ENCODE results near the gene PIH1D1. TPM values are rescaled to one million over a fixed set of nuclear protein-coding genes. Genes with fewer than 3 reads are reported as not detected.

PIH1D1 gene
- total and polyA plus RNA-seq, 4 donors: 41.4 to 59.4 (median 47.2) TPM

DNA sequence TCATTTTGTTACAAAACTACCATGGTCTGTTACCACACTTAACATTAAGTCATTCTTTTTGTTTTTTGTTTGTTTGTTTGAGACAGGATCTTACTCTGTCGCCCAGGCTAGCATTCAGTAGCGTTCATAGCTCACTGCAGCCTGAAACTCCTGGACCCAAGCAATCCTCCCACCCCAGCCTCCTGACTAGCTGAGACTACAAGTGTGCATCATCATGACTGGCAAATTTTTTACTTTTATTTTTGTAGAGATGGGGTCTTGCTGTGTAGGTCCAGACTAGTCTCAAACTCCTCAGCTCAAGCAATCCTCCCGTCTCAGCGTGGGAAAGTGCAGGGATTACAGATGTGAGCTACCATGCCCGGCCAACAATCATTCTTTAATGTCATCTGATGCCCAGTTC lies 4.7 kb upstream of the PIH1D1 start (continued):
- TF ChIP-seq RXRA (IDR thresholded peaks at IDR 0.05) (no peak), JUND (IDR thresholded peaks at IDR 0.05) (no peak), FOXA2 (IDR thresholded peaks at IDR 0.05) (no peak), HNF4G (IDR thresholded peaks at IDR 0.05) (no peak)

GRCh38 chr19:49455773-49456172 lies 4.2 kb upstream of the PIH1D1 start:
- H3K4me1 ChIP-seq (ENCODE audit: control insufficient read depth in 4 of 4, insufficient read depth in 4 of 4, low read length in 3 of 4): peaks cover 0 to 16% (median 3%) of the 10 kb centered on the region in 4 donors
- H3K27me3 ChIP-seq (ENCODE audit: control insufficient read depth in 4 of 4, insufficient read depth in 4 of 4, low read length in 3 of 4): no peaks in the 10 kb centered on the region
- no peak overlapping the region for H3K4me3 ChIP-seq (ENCODE audit: low read depth in 1 of 3, low read length in 3 of 3)
- no peaks in the 10 kb centered on the region for H3K9me3 ChIP-seq (ENCODE audit: control insufficient read depth in 4 of 4, low read length in 3 of 4)
- no peak for DNase-seq (ENCODE audit: low spot score)
- no peak overlapping the region for H3K9ac ChIP-seq (ENCODE audit: low read depth in 1 of 2, low read length in 2 of 2)
- no peak overlapping the region for H3K27ac ChIP-seq (ENCODE audit: low read depth in 1 of 2, low read length in 2 of 2)
- 77% methylated on average over 5 of the region's 5 CpGs for WGBS
- TF ChIP-seq EGR1 (IDR thresholded peaks at IDR 0.05; ENCODE audit: low read depth in 2 of 2) (no peak), YY1 (IDR thresholded peaks at IDR 0.05) (no peak), FOXA2 (IDR thresholded peaks at IDR 0.05) (no peak), RXRA (IDR thresholded peaks at IDR 0.05) (no peak)
- TF ChIP-seq, protein P1, sequence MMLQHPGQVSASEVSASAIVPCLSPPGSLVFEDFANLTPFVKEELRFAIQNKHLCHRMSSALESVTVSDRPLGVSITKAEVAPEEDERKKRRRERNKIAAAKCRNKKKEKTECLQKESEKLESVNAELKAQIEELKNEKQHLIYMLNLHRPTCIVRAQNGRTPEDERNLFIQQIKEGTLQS (IDR thresholded peaks at IDR 0.05): no peak
- TF ChIP-seq, protein P2, sequence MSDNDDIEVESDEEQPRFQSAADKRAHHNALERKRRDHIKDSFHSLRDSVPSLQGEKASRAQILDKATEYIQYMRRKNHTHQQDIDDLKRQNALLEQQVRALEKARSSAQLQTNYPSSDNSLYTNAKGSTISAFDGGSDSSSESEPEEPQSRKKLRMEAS (IDR thresholded peaks at IDR 0.05): no peak
- peaks cover 0 to 3% (median 1%) of the 10 kb centered on the region in 4 donors for H3K36me3 ChIP-seq (ENCODE audit: control insufficient read depth in 4 of 4, insufficient read depth in 3 of 4, low read depth in 1 of 4, low read length in 3 of 4)

GRCh38 chr19:49453757-49454240 lies 2.2 kb upstream of the PIH1D1 start:
- Histone ChIP-seq H3K36me3 (ENCODE audit: control insufficient read depth in 4 of 4, insufficient read depth in 3 of 4, low read depth in 1 of 4, low read length in 3 of 4) (peaks cover 0 to 5% (median 2%) of the 10 kb centered on the region in 4 donors), H3K27me3 (ENCODE audit: control insufficient read depth in 4 of 4, insufficient read depth in 4 of 4, low read length in 3 of 4) (no peaks in the 10 kb centered on the region), H3K4me3 (ENCODE audit: low read depth in 1 of 3, low read length in 3 of 3) (peak overlapping the region; percentile 53 to 78 (median 75)), H3K27ac (ENCODE audit: low read depth in 1 of 2, low read length in 2 of 2) (peak overlapping the region; percentile 90 to 95), H3K9me3 (ENCODE audit: control insufficient read depth in 4 of 4, low read length in 3 of 4) (no peaks in the 10 kb centered on the region), H3K4me1 (ENCODE audit: control insufficient read depth in 4 of 4, insufficient read depth in 4 of 4, low read length in 3 of 4) (peaks cover 0 to 22% (median 10%) of the 10 kb centered on the region in 4 donors), H3K9ac (ENCODE audit: low read depth in 1 of 2, low read length in 2 of 2) (peak overlapping the region; percentile 24 to 80)
- no peak for TF ChIP-seq FOXA1 (IDR thresholded peaks at IDR 0.05)
- no peak for DNase-seq (ENCODE audit: low spot score)
- 52% methylated on average over 10 of the region's 10 CpGs for WGBS

DNA sequence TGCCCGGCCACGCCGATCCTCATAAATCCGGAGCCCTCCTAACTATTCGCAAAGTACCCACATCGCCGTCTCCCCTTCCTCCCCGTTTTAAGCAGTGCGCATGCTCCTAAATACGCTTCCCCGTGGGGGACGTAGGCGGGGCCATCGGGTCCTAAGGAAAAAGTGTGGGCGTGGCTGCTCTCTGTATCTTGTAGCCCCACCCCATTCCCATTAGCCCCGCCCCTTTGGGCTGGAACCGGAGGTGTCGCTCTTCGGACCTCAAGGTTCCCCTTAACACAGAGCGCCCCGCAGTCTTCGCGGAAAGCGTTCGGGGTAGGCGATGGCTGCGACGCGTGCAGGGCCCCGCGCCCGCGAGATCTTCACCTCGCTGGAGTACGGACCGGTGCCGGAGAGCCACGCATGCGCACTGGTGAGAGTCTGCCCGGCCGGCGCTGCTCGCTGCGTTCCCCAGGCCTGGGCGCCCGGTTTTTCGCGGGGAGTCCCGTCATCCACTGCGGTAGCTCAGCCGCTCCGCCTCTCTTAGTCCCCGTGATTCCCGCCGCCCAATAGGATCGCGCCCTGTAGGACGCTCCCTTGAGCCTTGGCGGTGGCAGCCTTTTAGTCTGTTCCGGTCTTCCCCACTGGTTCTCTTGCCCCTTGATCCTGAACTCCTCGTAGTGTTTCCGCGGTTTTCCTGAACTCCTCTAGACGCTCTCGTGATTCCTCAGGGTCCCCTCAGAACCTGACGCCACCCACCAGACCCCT lies 1.6 kb upstream of the PIH1D1 start, which contains the start of gene ALDH16A1:
TSS of gene ALDH16A1 (plus strand) at position 213 of the 744 bp plus-strand sequence. CDS start at position 320, 107 bp downstream.
- H3K9ac ChIP-seq (ENCODE audit: low read depth in 1 of 2, low read length in 2 of 2): peak within 1 kb of the TSS; percentile 67 to 80
- TF ChIP-seq, protein P3, sequence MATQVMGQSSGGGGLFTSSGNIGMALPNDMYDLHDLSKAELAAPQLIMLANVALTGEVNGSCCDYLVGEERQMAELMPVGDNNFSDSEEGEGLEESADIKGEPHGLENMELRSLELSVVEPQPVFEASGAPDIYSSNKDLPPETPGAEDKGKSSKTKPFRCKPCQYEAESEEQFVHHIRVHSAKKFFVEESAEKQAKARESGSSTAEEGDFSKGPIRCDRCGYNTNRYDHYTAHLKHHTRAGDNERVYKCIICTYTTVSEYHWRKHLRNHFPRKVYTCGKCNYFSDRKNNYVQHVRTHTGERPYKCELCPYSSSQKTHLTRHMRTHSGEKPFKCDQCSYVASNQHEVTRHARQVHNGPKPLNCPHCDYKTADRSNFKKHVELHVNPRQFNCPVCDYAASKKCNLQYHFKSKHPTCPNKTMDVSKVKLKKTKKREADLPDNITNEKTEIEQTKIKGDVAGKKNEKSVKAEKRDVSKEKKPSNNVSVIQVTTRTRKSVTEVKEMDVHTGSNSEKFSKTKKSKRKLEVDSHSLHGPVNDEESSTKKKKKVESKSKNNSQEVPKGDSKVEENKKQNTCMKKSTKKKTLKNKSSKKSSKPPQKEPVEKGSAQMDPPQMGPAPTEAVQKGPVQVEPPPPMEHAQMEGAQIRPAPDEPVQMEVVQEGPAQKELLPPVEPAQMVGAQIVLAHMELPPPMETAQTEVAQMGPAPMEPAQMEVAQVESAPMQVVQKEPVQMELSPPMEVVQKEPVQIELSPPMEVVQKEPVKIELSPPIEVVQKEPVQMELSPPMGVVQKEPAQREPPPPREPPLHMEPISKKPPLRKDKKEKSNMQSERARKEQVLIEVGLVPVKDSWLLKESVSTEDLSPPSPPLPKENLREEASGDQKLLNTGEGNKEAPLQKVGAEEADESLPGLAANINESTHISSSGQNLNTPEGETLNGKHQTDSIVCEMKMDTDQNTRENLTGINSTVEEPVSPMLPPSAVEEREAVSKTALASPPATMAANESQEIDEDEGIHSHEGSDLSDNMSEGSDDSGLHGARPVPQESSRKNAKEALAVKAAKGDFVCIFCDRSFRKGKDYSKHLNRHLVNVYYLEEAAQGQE (IDR thresholded peaks at IDR 0.05): peak; percentile 84
- no peak for TF ChIP-seq RAD21 (IDR thresholded peaks at IDR 0.05)
- peak in 1 of 2 donors; percentile 33 for TF ChIP-seq EGR1 (IDR thresholded peaks at IDR 0.05; ENCODE audit: low read depth in 2 of 2)
- TF ChIP-seq, protein P2 (IDR thresholded peaks at IDR 0.05): peak; percentile 18
- TF ChIP-seq JUND (IDR thresholded peaks at IDR 0.05): no peak
- TF ChIP-seq, protein P4, sequence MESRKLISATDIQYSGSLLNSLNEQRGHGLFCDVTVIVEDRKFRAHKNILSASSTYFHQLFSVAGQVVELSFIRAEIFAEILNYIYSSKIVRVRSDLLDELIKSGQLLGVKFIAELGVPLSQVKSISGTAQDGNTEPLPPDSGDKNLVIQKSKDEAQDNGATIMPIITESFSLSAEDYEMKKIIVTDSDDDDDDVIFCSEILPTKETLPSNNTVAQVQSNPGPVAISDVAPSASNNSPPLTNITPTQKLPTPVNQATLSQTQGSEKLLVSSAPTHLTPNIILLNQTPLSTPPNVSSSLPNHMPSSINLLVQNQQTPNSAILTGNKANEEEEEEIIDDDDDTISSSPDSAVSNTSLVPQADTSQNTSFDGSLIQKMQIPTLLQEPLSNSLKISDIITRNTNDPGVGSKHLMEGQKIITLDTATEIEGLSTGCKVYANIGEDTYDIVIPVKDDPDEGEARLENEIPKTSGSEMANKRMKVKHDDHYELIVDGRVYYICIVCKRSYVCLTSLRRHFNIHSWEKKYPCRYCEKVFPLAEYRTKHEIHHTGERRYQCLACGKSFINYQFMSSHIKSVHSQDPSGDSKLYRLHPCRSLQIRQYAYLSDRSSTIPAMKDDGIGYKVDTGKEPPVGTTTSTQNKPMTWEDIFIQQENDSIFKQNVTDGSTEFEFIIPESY (IDR thresholded peaks at IDR 0.05): peak; percentile 90
- TF ChIP-seq TAF1 (conservative IDR thresholded peaks at IDR 0.05): peak; percentile 88
- no peak for TF ChIP-seq HNF4G (IDR thresholded peaks at IDR 0.05)
- TF ChIP-seq, protein P1 (IDR thresholded peaks at IDR 0.05): no peak
- TF ChIP-seq NR2F2 (IDR thresholded peaks at IDR 0.05): peak; percentile 31
- TF ChIP-seq GABPA (IDR thresholded peaks at IDR 0.05 in 1 of 2, conservative IDR thresholded peaks at IDR 0.05 in 1 of 2): peak; percentile 35 to 81
- peak; percentile 68 for TF ChIP-seq SP1 (IDR thresholded peaks at IDR 0.05)
- no peak for TF ChIP-seq FOXA2 (IDR thresholded peaks at IDR 0.05)
- peak; percentile 74 for TF ChIP-seq YY1 (IDR thresholded peaks at IDR 0.05)
- peak in 1 of 2 donors; percentile 26 for TF ChIP-seq HNF4A (conservative IDR thresholded peaks at IDR 0.05)
- peak; percentile 99 for DNase-seq (ENCODE audit: low spot score)
- WGBS: under 1% methylated on average over 66 of the region's 66 CpGs
- H3K27me3 ChIP-seq (ENCODE audit: control insufficient read depth in 4 of 4, insufficient read depth in 4 of 4, low read length in 3 of 4): no peaks in the 10 kb centered on the region
- H3K27ac ChIP-seq (ENCODE audit: low read depth in 1 of 2, low read length in 2 of 2): peak within 1 kb of the TSS; percentile 90 to 95
- peaks cover 0 to 22% (median 10%) of the 10 kb centered on the region in 4 donors for H3K4me1 ChIP-seq (ENCODE audit: control insufficient read depth in 4 of 4, insufficient read depth in 4 of 4, low read length in 3 of 4)
- no peaks in the 10 kb centered on the region for H3K9me3 ChIP-seq (ENCODE audit: control insufficient read depth in 4 of 4, low read length in 3 of 4)
- peaks cover 0 to 5% (median 2%) of the 10 kb centered on the region in 4 donors for H3K36me3 ChIP-seq (ENCODE audit: control insufficient read depth in 4 of 4, insufficient read depth in 3 of 4, low read depth in 1 of 4, low read length in 3 of 4)
- peak within 1 kb of the TSS; percentile 53 to 78 (median 75) for H3K4me3 ChIP-seq (ENCODE audit: low read depth in 1 of 3, low read length in 3 of 3)
